ENCODE data around the gene IPP. TPM values are rescaled to one million over a fixed set of nuclear protein-coding genes. Genes with fewer than 3 reads are reported as not detected.
"Not testable (repeated sequence)": the region's sequence is repeated elsewhere in the genome, so short reads cannot be mapped to it uniquely, and the experiment has no call there.

Gene IPP
- total RNA-seq, 1 donor = 11.7 TPM

- TF ChIP-seq CTCF (IDR thresholded peaks at IDR 0.05; ENCODE audit: insufficient read depth, low read length) = no peak
- no peak for DNase-seq (ENCODE audit: low read depth)
- H3K4me3 ChIP-seq (ENCODE audit: low read depth, low read length) = no peak overlapping the region
Measured at GRCh38 chr1:45746922-45747321, 3.5 kb downstream of the IPP start.

DNA sequence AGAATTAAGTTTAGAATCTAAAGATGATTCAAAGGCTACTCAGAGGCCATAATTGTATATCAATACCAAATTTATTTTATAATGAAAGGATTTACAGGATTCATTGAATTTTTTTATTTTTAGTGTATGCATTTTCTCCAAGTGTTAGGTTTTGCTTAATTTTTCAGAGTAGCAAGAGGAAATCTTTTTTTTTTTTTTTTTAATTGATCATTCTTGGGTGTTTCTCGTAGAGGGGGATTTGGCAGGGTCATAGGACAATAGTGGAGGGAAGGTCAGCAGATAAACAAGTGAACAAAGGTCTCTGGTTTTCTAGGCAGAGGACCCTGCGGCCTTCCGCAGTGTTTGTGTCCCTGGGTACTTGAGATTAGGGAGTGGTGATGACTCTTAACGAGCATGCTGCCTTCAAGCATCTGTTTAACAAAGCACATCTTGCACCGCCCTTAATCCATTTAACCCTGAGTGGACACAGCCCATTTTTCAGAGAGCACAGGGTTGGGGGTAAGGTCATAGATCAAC lies 10.8 kb downstream of the IPP start:
- DNase-seq (ENCODE audit: low read depth); H3K4me3 ChIP-seq (ENCODE audit: low read depth, low read length): not testable (repeated sequence)

DNA sequence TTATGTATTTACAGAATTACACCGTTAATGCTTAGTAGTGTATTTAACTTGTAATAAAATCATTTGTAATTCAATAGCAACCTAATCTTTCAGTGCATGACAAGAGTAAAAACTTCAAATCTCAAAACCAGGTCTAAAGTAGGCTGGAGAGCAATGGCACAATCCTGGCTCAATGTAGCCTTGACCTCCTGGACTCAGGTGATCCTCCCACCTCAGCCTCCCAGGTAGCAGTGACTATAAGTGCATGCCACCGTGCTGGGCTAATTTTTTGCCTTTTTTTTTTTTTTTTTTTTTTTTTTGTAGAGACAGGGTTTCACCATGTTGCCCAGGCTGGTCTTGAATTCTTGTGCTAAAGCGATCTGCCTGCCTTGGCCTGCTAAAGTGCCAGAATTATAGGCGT lies 11.3 kb downstream of the IPP start:
- DNase-seq (ENCODE audit: low read depth) = no peak
- no peak overlapping the region for H3K4me3 ChIP-seq (ENCODE audit: low read depth, low read length)
- TF ChIP-seq CTCF (IDR thresholded peaks at IDR 0.05; ENCODE audit: insufficient read depth, low read length) = no peak

- TF ChIP-seq CTCF (IDR thresholded peaks at IDR 0.05; ENCODE audit: insufficient read depth, low read length) = no peak
- no peak overlapping the region for H3K4me3 ChIP-seq (ENCODE audit: low read depth, low read length)
- DNase-seq (ENCODE audit: low read depth) = no peak
Measured at GRCh38 chr1:45730780-45731319, 19.6 kb downstream of the IPP start.

GRCh38 chr1:45730075-45730779 lies 20.2 kb downstream of the IPP start:
- no peak for DNase-seq (ENCODE audit: low read depth)
- H3K4me3 ChIP-seq (ENCODE audit: low read depth, low read length) = no peak overlapping the region
- no peak for TF ChIP-seq CTCF (IDR thresholded peaks at IDR 0.05; ENCODE audit: insufficient read depth, low read length)

DNA sequence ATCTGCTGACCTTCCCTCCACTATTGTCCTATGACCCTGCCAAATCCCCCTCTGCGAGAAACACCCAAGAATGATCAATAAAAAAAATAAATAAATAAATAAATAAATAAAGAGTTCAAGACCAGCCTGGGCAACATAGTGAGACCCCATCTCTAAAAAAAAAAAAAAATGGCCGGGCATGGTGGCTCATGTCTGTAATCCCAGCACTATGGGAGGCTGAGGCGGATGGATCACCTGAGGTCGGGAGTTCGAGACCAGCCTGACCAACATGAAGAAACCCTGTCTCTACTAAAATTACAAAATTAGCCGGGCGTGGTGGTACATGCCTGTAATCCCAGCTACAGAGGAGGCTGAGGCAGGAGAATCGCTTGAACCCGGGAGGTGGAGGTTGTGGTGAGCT lies 24.4 kb downstream of the IPP start:
- H3K4me3 ChIP-seq (ENCODE audit: low read depth, low read length); DNase-seq (ENCODE audit: low read depth): not testable (repeated sequence)

- no peak for TF ChIP-seq CTCF (IDR thresholded peaks at IDR 0.05; ENCODE audit: insufficient read depth, low read length)
- no peak for DNase-seq (ENCODE audit: low read depth)
- H3K4me3 ChIP-seq (ENCODE audit: low read depth, low read length) = no peak overlapping the region
Measured at GRCh38 chr1:45723248-45723930, 27.1 kb downstream of the IPP start.

Measured in fibroblast of the aortic adventitia (primary cell).